GM19239 (cell line): ENCODE measurements around the gene ARID4A.
"Not testable (repeated sequence)": the region's sequence is repeated elsewhere in the genome, so short reads cannot be mapped to it uniquely, and the experiment has no call there.

ENCODE experiments used
- DNase-seq: peaks from one replicate; pipeline ENCODE4 v3.0.0; 2011; ENCODE audit warnings: low spot score; ENCODE audit not compliant: insufficient read length
- FAIRE-seq: peaks from 2 replicates; lab custom pipeline; 2011; peaks lifted over from hg19 to GRCh38; lab: Jason Lieb, UNC

Gene ARID4A

DNA sequence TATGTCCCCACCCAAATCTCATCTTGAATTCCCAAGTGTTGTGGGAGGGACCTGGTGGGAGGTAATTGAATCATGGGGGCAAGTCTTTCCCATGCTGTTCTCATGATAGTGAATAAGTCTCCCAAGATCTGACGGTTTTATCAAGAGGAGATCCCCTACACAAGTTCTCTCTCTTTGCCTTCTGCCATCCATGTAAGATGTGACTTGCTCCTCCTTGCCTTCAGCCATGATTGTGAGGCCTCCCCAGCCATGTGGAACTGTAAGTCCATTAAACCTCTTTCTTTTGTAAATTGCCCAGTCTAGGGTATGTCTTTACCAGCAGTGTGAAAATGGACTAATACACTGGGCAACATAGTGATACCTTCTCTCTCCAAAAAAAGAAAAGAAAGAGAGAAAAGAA, 118.6 kb downstream of the ARID4A start:
- not testable (repeated sequence) for DNase-seq, FAIRE-seq
